ENCODE data around the gene ELMOD2.

DNA sequence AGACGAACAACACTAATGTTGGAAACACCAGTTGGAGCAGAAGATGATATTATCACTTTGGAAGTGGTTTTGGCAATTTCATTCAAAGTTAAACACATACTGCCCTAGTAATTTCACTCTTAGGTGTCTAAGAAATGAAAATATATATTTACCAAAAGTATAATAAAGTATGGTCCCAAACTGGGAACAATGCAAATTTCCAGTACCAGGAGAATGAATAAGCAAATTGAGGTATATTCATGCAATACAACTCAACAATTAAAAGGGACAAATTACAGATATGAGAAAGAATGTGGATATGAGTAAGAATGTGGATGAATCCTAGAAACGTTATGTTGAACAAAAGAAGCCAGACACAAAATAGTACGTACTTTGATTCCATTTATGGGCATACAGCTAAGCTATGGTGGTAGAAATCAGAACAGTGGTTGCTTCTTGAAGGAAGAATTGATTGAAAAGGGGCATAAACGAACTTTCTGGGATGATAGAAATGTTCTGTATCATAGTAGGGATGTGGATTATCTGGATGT, 10.0 kb downstream of the ELMOD2 start:
- TF ChIP-seq, protein P1, sequence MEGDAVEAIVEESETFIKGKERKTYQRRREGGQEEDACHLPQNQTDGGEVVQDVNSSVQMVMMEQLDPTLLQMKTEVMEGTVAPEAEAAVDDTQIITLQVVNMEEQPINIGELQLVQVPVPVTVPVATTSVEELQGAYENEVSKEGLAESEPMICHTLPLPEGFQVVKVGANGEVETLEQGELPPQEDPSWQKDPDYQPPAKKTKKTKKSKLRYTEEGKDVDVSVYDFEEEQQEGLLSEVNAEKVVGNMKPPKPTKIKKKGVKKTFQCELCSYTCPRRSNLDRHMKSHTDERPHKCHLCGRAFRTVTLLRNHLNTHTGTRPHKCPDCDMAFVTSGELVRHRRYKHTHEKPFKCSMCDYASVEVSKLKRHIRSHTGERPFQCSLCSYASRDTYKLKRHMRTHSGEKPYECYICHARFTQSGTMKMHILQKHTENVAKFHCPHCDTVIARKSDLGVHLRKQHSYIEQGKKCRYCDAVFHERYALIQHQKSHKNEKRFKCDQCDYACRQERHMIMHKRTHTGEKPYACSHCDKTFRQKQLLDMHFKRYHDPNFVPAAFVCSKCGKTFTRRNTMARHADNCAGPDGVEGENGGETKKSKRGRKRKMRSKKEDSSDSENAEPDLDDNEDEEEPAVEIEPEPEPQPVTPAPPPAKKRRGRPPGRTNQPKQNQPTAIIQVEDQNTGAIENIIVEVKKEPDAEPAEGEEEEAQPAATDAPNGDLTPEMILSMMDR (IDR thresholded peaks at IDR 0.05; ENCODE audit: low read depth, low read length): no peak
- TF ChIP-seq EZH2phosphoT487 (IDR thresholded peaks at IDR 0.05; ENCODE audit: low read depth): no peak

Data from OCI-LY3 (cell line).